Fibroblast of skin of abdomen (primary cell): ENCODE data around the gene OLFM1.
"Not testable (repeated sequence)": the region's sequence is repeated elsewhere in the genome, so short reads cannot be mapped to it uniquely, and the experiment has no call there.

Source experiments
- DNase-seq: peaks from one replicate; pipeline ENCODE4 v3.0.0-alpha.2; 2013

Gene OLFM1

GRCh38 chr9:135060461-135061116 lies 26.9 kb upstream of the OLFM1 start:
- no peak for DNase-seq

- no peak for DNase-seq
These were observed 26.0 kb upstream of the OLFM1 start for GRCh38 chr9:135061441-135061840.

- no peak for DNase-seq
These were observed 25.2 kb upstream of the OLFM1 start for GRCh38 chr9:135062254-135062653.

- DNase-seq: not testable (repeated sequence)
These were observed 24.0 kb upstream of the OLFM1 start for GRCh38 chr9:135063466-135063865.

GRCh38 chr9:135063888-135064287 lies 23.6 kb upstream of the OLFM1 start:
- DNase-seq: not testable (repeated sequence)

- DNase-seq: no peak
These were observed 22.3 kb upstream of the OLFM1 start for GRCh38 chr9:135065151-135065550.

- no peak for DNase-seq
These were observed 21.7 kb upstream of the OLFM1 start for GRCh38 chr9:135065804-135066203.

- DNase-seq: no peak
These were observed 21.2 kb upstream of the OLFM1 start for GRCh38 chr9:135066291-135066690.

GRCh38 chr9:135067096-135067710 lies 20.3 kb upstream of the OLFM1 start:
- DNase-seq: no peak

GRCh38 chr9:135068776-135069415 lies 18.6 kb upstream of the OLFM1 start:
- no peak for DNase-seq

GRCh38 chr9:135069558-135070197 lies 17.8 kb upstream of the OLFM1 start:
- DNase-seq: no peak

GRCh38 chr9:135070198-135070951 lies 17.1 kb upstream of the OLFM1 start:
- DNase-seq: no peak

- no peak for DNase-seq
These were observed 16.3 kb upstream of the OLFM1 start for GRCh38 chr9:135070964-135071735.

- DNase-seq: no peak
These were observed 14.3 kb upstream of the OLFM1 start for GRCh38 chr9:135073081-135073740.

GRCh38 chr9:135073741-135074305 lies 13.6 kb upstream of the OLFM1 start:
- DNase-seq: no peak

- no peak for DNase-seq
These were observed 12.9 kb upstream of the OLFM1 start for GRCh38 chr9:135074354-135075233.

GRCh38 chr9:135075234-135076142 lies 12.0 kb upstream of the OLFM1 start:
- DNase-seq: no peak

- no peak for DNase-seq
These were observed 11.2 kb upstream of the OLFM1 start for GRCh38 chr9:135076143-135076875.
